T follicular helper cell (primary cell): ENCODE data around the gene TNRC6C.

Experiments
- DNase-seq: peaks from one replicate; pipeline ENCODE4 v3.0.0-alpha.2; 2020; ENCODE audit warnings: low read depth

TNRC6C gene

GRCh38 chr17:78013683-78014467 is 55.4 kb downstream of the TNRC6C start:
- DNase-seq: peak; percentile 15

- no peak for DNase-seq
These were observed 56.1 kb downstream of the TNRC6C start for GRCh38 chr17:78014646-78015045.

GRCh38 chr17:78016852-78017251 is 58.3 kb downstream of the TNRC6C start:
- DNase-seq: no peak

- no peak for DNase-seq
These were observed 61.0 kb downstream of the TNRC6C start for GRCh38 chr17:78019367-78019975.

DNA sequence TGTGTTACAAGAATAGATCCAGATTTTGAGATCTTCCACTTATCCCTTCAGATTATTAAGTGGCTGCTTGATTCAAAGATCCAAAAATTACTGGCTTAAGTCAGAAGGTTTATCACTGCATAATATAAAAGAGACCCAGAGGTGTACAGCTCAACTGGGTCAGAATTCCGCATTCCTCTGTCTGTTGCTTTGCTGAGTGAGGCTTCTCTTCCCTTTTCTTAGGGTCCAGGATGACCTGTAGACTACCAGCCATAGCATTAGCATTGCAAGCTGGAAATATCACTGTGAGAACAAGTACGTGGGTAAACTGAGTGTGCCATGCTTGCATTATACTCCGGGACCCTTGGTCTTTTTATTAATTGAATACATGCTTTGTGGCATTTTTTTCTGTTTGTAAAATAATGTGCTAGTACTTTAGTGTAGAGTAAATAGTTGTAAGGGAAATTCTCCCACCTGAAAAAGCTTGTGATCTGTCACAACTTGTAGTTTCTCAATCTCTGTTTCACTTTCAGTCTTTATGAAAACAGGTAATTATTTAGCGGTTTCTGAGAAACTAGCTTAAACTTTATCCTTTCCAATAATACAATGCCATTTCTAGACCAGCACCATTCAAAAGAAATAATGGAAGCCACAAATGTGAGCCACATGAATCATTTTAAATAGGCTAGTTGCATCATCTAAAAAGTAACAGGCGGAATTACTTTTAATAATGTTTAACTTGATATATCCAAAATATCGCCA is 61.6 kb downstream of the TNRC6C start:
- no peak for DNase-seq

DNA sequence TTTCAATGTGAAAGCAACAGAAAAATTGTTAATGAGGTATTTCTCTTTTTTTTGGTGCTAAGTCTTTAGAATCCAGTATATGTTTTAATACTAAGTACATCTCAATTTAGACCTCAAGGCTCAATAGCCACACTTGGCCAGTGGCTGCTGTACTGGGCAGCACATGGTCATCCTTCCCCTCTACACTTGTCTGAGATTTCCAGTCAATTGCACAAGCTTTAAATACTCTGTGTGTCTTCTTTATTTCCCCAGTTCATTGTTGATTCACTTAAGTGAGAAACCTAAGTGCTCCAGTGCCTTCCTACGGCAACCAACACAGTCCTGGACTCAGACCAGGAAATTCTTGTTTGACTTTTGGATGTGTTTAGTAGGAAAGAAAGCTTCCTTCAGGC is 62.2 kb downstream of the TNRC6C start:
- no peak for DNase-seq

- DNase-seq: no peak
These were observed 63.9 kb downstream of the TNRC6C start for GRCh38 chr17:78022425-78022824.

DNA sequence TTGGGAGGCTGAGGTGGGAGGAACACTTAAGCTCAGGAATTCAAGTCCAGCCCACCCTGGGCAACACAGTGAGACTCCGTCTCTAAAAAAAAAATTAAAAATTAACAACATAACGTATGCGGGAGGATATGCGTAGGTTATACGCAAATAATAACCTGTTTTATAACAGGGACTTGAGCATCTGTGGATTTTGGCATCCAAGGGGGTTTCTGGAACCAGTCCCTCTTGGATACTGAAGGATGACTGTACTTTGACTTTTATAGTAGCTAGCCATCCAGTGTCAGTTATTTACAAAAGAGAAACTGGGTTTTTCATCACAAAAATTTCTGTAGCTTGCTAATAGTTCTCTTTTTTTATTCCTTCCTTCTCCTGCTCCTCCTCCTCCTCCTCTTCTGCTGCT is 64.5 kb downstream of the TNRC6C start:
- no peak for DNase-seq

DNA sequence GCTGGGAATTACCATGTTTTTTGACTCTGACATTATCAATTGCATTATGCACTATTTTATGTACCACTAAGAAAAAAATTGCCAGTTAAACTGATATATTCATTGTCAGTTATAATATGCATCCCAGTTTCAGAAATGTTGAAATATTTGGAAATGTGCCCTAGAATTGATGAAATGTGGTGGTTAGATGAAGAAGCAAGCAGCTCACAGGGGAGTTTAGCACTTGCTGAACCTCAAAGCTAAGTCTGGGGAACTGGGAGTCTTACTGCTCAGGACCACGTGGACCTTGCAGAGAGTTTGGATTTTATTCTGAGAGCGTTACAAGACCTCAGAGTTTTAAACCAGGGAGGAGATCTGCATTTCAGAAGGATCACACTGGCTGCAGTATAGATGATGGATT is 67.9 kb downstream of the TNRC6C start:
- DNase-seq: no peak

DNA sequence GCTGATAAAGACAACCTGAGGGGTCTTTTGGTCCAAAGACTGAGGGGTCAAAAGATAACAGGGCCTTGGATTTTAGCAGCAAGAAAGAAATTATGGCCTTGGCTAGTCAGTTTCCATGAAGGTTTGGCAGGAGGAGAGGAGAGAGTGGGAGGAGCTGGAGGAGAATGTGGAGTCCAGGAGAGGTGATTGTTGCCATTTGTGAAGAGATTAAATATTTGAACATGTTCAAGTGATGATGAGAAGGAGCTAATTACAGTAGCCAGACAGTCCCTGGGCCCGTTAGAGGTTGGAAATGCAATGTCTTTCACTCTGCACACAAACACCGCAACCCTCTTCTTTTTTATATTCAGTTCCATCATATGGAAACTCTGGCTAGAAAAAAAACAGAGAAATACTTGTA is 68.6 kb downstream of the TNRC6C start:
- DNase-seq: no peak

GRCh38 chr17:78029697-78030096 is 71.2 kb downstream of the TNRC6C start:
- no peak for DNase-seq

- no peak for DNase-seq
These were observed 72.9 kb downstream of the TNRC6C start for GRCh38 chr17:78031435-78031834.

DNA sequence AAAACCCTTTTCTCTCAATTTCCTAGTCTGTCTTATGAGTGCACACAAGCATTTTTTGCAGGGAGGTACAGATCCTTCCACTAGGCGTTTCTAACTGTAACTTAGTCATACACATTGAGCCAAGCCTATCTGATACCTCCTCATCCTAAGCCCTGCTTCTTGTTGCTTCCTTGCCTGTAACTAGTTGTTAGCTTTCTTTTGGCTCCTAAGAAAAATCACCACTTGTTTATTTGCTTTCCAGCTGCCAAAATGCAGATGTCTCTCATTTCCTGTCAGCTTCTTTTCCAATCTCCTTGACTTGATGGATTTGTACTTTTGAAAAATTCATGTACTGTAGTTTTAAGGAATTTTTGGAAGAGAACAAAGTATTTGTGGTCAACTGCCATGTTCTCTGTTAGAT is 73.7 kb downstream of the TNRC6C start:
- DNase-seq: no peak

- DNase-seq: no peak
These were observed 76.1 kb downstream of the TNRC6C start for GRCh38 chr17:78034429-78035091.

GRCh38 chr17:78037280-78037679 is 78.8 kb downstream of the TNRC6C start:
- no peak for DNase-seq

GRCh38 chr17:78038748-78039288 is 80.3 kb downstream of the TNRC6C start:
- no peak for DNase-seq

- DNase-seq: no peak
These were observed 81.1 kb downstream of the TNRC6C start for GRCh38 chr17:78039581-78039980.

- peak; percentile 12 for DNase-seq
These were observed 82.2 kb downstream of the TNRC6C start for GRCh38 chr17:78040440-78041385.

- no peak for DNase-seq
These were observed 83.1 kb downstream of the TNRC6C start for GRCh38 chr17:78041386-78042179.

DNA sequence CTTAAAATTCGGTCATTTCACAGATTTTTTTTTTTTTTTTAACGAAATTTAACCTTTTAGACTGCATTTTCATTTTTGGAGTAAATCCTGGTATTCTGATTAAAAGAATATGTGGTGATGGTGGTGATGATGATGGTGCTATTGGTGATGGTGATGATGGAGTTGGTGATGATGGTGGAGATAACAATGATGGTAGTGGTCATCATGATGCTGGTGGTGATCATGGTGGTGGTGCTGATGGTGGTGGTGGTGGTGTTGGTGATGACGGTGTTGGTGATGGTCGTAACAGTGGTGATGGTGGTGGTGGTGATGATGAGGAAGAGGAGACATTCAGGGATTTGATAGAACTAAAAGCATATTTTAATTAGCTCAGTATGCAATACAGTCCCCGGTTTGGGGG is 84.0 kb downstream of the TNRC6C start:
- no peak for DNase-seq
